A549 (cell line): Measurements from ENCODE around the gene LATS2.

ENCODE experiments used
- EP300 ChIP-seq, 2 experiments: fragments of >200 bp; sonication (Bioruptor Twin); formaldehyde crosslinking; IDR thresholded peaks; 2 replicates in 1 of 2; 3 replicates in 1 of 2; pipeline ENCODE4 v1.6.1; 2016 to 2017
- KDM5A ChIP-seq: fragments of 200-600 bp; sonication (generic); IDR thresholded peaks from 2 replicates; pipeline ENCODE4 v1.6.1; 2016; ENCODE audit warnings: antibody characterized with exemption, mild to moderate bottlenecking
- TF ChIP-seq, protein P1 (sequence below): fragments of >200 bp; sonication (Bioruptor Twin); formaldehyde crosslinking; IDR thresholded peaks from 3 replicates; pipeline ENCODE4 v1.5.1; 2016

DNA sequence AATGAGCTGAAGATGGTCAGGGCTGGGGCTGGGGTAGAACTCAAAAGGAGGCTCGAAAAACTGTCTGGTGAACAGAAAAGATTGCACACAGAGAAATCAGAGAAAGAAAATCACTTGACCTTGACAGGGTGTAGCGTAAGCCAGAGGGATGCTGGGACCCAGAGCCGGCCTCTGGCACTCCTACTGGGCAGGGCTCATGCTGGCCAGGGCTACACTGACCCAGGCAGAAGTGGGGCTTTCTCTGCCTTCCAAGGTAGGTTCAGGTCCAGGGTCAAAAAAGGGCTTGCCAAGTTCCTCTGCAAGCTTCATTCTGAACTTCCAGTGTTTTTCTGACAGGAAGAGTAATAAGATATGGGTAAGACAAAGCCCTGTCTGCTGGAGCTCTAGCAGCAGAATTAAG is 56.2 kb downstream of the LATS2 start:
- no peak for TF ChIP-seq KDM5A
- TF ChIP-seq, protein P1, sequence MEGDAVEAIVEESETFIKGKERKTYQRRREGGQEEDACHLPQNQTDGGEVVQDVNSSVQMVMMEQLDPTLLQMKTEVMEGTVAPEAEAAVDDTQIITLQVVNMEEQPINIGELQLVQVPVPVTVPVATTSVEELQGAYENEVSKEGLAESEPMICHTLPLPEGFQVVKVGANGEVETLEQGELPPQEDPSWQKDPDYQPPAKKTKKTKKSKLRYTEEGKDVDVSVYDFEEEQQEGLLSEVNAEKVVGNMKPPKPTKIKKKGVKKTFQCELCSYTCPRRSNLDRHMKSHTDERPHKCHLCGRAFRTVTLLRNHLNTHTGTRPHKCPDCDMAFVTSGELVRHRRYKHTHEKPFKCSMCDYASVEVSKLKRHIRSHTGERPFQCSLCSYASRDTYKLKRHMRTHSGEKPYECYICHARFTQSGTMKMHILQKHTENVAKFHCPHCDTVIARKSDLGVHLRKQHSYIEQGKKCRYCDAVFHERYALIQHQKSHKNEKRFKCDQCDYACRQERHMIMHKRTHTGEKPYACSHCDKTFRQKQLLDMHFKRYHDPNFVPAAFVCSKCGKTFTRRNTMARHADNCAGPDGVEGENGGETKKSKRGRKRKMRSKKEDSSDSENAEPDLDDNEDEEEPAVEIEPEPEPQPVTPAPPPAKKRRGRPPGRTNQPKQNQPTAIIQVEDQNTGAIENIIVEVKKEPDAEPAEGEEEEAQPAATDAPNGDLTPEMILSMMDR, result no peak
- no peak for TF ChIP-seq EP300 (IDR thresholded peaks at IDR 0.05)
